Measurements from ENCODE around the gene ABCA6.

The ABCA6 gene

DNA sequence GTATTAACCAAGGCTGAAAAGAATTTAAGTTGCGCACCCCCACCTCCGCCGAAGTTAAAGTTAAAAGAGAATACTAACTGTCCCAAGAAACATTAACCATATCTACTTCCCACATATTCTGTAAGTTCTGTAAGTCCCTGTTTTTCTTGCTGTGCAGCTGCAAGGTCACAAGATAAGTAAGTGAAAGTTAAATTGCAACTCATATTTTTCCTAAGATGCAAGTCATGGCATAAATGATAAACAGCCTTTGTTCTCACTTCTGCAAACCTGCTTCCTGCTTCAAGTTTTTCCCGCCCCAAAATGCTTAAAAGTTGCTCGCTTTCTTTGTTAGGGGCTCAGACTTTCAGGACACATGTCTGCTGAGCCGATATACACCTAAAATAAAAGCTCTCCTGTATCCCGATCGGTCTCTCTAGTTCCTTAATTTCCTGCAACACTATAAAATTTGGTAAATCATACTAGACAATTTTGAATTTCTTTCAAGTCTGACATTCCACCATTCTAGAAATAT is 48.4 kb downstream of the ABCA6 start:
- no peak for TF ChIP-seq TCF12 (IDR thresholded peaks at IDR 0.05; ENCODE audit: low read depth)
- TF ChIP-seq RAD21 (IDR thresholded peaks at IDR 0.05; ENCODE audit: low read depth) = no peak
- no peak for TF ChIP-seq TAF1 (IDR thresholded peaks at IDR 0.05; ENCODE audit: low read depth)

- TF ChIP-seq TAF1 (IDR thresholded peaks at IDR 0.05; ENCODE audit: low read depth) (no peak), USF1 (IDR thresholded peaks at IDR 0.05) (no peak), EGR1 (IDR thresholded peaks at IDR 0.05) (no peak), TCF12 (IDR thresholded peaks at IDR 0.05; ENCODE audit: low read depth) (no peak), RAD21 (IDR thresholded peaks at IDR 0.05; ENCODE audit: low read depth) (no peak), YY1 (IDR thresholded peaks at IDR 0.05; ENCODE audit: low read depth) (no peak), CREB1 (IDR thresholded peaks at IDR 0.05; ENCODE audit: low read depth) (no peak), NFIC (IDR thresholded peaks at IDR 0.05) (no peak), ZBTB7A (IDR thresholded peaks at IDR 0.05; ENCODE audit: low read depth) (no peak), EP300 (IDR thresholded peaks at IDR 0.05; ENCODE audit: borderline replicate concordance) (no peak), CEBPB (IDR thresholded peaks at IDR 0.05) (no peak), FOXM1 (IDR thresholded peaks at IDR 0.05; ENCODE audit: borderline replicate concordance, low read depth) (no peak)
Observed at GRCh38 chr17:69090365-69090764, 51.3 kb downstream of the ABCA6 start.

DNA sequence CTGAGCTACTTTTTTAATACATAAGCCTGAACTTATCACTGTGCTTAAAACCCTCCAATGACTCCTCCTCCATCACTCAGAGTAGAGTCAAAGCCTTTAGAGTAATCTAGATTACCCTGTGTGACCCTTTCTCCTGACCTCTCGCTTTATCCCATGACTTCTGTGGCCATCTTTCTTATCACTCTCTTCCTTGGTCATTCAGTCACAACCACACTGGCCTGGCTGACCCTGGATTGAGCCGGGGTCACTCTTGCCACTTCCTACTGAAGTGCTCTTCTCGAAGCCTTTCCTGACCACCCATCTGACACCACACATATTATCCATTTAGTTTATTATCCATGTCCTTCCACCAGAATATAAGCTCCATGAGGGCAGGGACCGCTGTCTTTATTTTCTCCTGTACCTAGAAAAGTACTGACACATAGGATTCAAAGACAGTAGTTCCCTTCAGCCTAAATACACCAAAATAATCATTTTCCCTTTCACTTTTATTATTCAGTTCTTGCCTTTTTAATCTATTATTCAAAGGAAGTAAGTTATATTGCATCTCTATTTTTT is 53.0 kb downstream of the ABCA6 start:
- TF ChIP-seq ZBTB7A (IDR thresholded peaks at IDR 0.05; ENCODE audit: low read depth) = no peak
- TF ChIP-seq TAF1 (IDR thresholded peaks at IDR 0.05; ENCODE audit: low read depth) = no peak
- no peak for TF ChIP-seq RAD21 (IDR thresholded peaks at IDR 0.05; ENCODE audit: low read depth)
- no peak for TF ChIP-seq CEBPB (IDR thresholded peaks at IDR 0.05)
- no peak for TF ChIP-seq YY1 (IDR thresholded peaks at IDR 0.05; ENCODE audit: low read depth)
- TF ChIP-seq NFIC (IDR thresholded peaks at IDR 0.05) = no peak
- TF ChIP-seq USF1 (IDR thresholded peaks at IDR 0.05) = no peak
- TF ChIP-seq CREB1 (IDR thresholded peaks at IDR 0.05; ENCODE audit: low read depth) = no peak
- TF ChIP-seq TEAD4 (IDR thresholded peaks at IDR 0.05) = no peak
- TF ChIP-seq, protein P1, sequence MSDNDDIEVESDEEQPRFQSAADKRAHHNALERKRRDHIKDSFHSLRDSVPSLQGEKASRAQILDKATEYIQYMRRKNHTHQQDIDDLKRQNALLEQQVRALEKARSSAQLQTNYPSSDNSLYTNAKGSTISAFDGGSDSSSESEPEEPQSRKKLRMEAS (IDR thresholded peaks at IDR 0.05) = no peak
- TF ChIP-seq REST (IDR thresholded peaks at IDR 0.05; ENCODE audit: low read depth) = no peak
- no peak for TF ChIP-seq TCF12 (IDR thresholded peaks at IDR 0.05; ENCODE audit: low read depth)
- TF ChIP-seq FOXM1 (IDR thresholded peaks at IDR 0.05; ENCODE audit: borderline replicate concordance, low read depth) = no peak
- no peak for TF ChIP-seq EGR1 (IDR thresholded peaks at IDR 0.05)
- no peak for TF ChIP-seq EP300 (IDR thresholded peaks at IDR 0.05; ENCODE audit: borderline replicate concordance)

GRCh38 chr17:69086641-69087040 is 55.1 kb downstream of the ABCA6 start:
- TF ChIP-seq, protein P1 (IDR thresholded peaks at IDR 0.05) = no peak
- TF ChIP-seq TEAD4 (IDR thresholded peaks at IDR 0.05) = no peak
- TF ChIP-seq FOXM1 (IDR thresholded peaks at IDR 0.05; ENCODE audit: borderline replicate concordance, low read depth) = no peak
- no peak for TF ChIP-seq RAD21 (IDR thresholded peaks at IDR 0.05; ENCODE audit: low read depth)
- TF ChIP-seq REST (IDR thresholded peaks at IDR 0.05; ENCODE audit: low read depth) = no peak
- TF ChIP-seq YY1 (IDR thresholded peaks at IDR 0.05; ENCODE audit: low read depth) = no peak
- TF ChIP-seq CEBPB (IDR thresholded peaks at IDR 0.05) = no peak
- no peak for TF ChIP-seq TCF12 (IDR thresholded peaks at IDR 0.05; ENCODE audit: low read depth)
- TF ChIP-seq USF1 (IDR thresholded peaks at IDR 0.05) = no peak
- TF ChIP-seq ZBTB7A (IDR thresholded peaks at IDR 0.05; ENCODE audit: low read depth) = no peak
- TF ChIP-seq EGR1 (IDR thresholded peaks at IDR 0.05) = no peak
- TF ChIP-seq TAF1 (IDR thresholded peaks at IDR 0.05; ENCODE audit: low read depth) = no peak

- TF ChIP-seq CEBPB (IDR thresholded peaks at IDR 0.05) = no peak
- TF ChIP-seq TEAD4 (IDR thresholded peaks at IDR 0.05) = no peak
- TF ChIP-seq CREB1 (IDR thresholded peaks at IDR 0.05; ENCODE audit: low read depth) = no peak
- TF ChIP-seq, protein P1 (IDR thresholded peaks at IDR 0.05) = no peak
- no peak for TF ChIP-seq EP300 (IDR thresholded peaks at IDR 0.05; ENCODE audit: borderline replicate concordance)
- TF ChIP-seq USF1 (IDR thresholded peaks at IDR 0.05) = no peak
- TF ChIP-seq TCF12 (IDR thresholded peaks at IDR 0.05; ENCODE audit: low read depth) = no peak
- TF ChIP-seq FOXM1 (IDR thresholded peaks at IDR 0.05; ENCODE audit: borderline replicate concordance, low read depth) = no peak
- TF ChIP-seq REST (IDR thresholded peaks at IDR 0.05; ENCODE audit: low read depth) = no peak
- TF ChIP-seq YY1 (IDR thresholded peaks at IDR 0.05; ENCODE audit: low read depth) = no peak
- no peak for TF ChIP-seq EGR1 (IDR thresholded peaks at IDR 0.05)
- TF ChIP-seq ZBTB7A (IDR thresholded peaks at IDR 0.05; ENCODE audit: low read depth) = no peak
- TF ChIP-seq RAD21 (IDR thresholded peaks at IDR 0.05; ENCODE audit: low read depth) = no peak
- no peak for TF ChIP-seq NFIC (IDR thresholded peaks at IDR 0.05)
- TF ChIP-seq TAF1 (IDR thresholded peaks at IDR 0.05; ENCODE audit: low read depth) = no peak
Observed at GRCh38 chr17:69084911-69085310, 56.8 kb downstream of the ABCA6 start.
